Amygdala (tissue), 56 donors: ENCODE data around the gene COL8A2.

Source experiments
- DNase-seq, 56 donors: peaks; one replicate each; lab custom pipeline; 2025; lab: John Stamatoyannopoulos, UW

Gene COL8A2

GRCh38 chr1:36080236-36080635 lies 44.8 kb downstream of the COL8A2 start:
- no peak for DNase-seq

GRCh38 chr1:36076979-36077573 lies 47.9 kb downstream of the COL8A2 start:
- no peak for DNase-seq

GRCh38 chr1:36070349-36070748 lies 54.7 kb downstream of the COL8A2 start:
- no peak for DNase-seq

GRCh38 chr1:36068866-36069265 lies 56.2 kb downstream of the COL8A2 start:
- no peak for DNase-seq

- DNase-seq = peak in 1 of 56 donors; percentile 33
Measured at GRCh38 chr1:36067871-36068270, 57.2 kb downstream of the COL8A2 start.

- no peak for DNase-seq
Measured at GRCh38 chr1:36062315-36062714, 62.7 kb downstream of the COL8A2 start.

GRCh38 chr1:36055706-36056105 lies 69.3 kb downstream of the COL8A2 start:
- no peak for DNase-seq

GRCh38 chr1:36053978-36054377 lies 71.0 kb downstream of the COL8A2 start:
- no peak for DNase-seq

GRCh38 chr1:36051821-36052220 lies 73.2 kb downstream of the COL8A2 start:
- DNase-seq = no peak
